ENCODE results near the gene PRDX1.

- no peak for TF ChIP-seq CTCF (IDR thresholded peaks at IDR 0.05; ENCODE audit: borderline replicate concordance, extremely low read depth, low read length, poor library complexity, severe bottlenecking)
- TF ChIP-seq EZH2 (IDR thresholded peaks at IDR 0.05; ENCODE audit: borderline replicate concordance, low read depth, low read length, severe bottlenecking), result no peak
Observed at GRCh38 chr1:45518910-45519309, 2.8 kb downstream of the PRDX1 start.

All from DND-41 (cell line).